ENCODE measurements around the gene NEUROD2.
A peak's percentile ranks its signal among the peaks of the same experiment; 100 is the strongest.

Gene NEUROD2

DNA sequence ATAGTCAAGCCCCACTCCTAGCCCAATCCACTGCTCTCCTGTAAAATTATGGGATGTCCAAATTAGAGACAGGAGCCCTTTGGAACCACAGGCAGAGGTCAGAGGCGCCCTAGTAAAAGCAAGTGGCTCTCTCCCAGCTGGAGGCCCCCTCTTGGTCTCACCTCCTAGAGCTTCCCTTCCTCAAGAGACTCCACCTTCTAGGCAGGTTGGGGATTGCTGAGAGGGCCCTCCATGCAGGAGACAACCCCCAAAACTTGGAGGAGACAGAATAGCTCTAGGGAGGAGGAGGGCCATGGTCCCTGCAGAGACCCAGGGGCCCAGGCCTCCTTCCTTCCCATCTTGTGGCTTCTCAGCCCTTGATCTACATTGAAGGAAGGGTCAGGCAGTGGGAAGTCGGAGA is 29.4 kb downstream of the NEUROD2 start:
- FAIRE-seq (no peak), DNase-seq (ENCODE audit: insufficient read length, low spot score) (no peak)
- TF ChIP-seq POLR2AphosphoS5 (IDR thresholded peaks at IDR 0.05; ENCODE audit: low read depth, low read length) = no peak
- TF ChIP-seq SPI1 (IDR thresholded peaks at IDR 0.05; ENCODE audit: low read depth, low read length) = no peak
- no peak for TF ChIP-seq POU2F2 (IDR thresholded peaks at IDR 0.05; ENCODE audit: low read depth, low read length)
- no peak for TF ChIP-seq TAF1 (IDR thresholded peaks at IDR 0.05; ENCODE audit: low read depth, low read length)
- no peak for TF ChIP-seq POLR2A (IDR thresholded peaks at IDR 0.05; ENCODE audit: low read depth, low read length)
- TF ChIP-seq PAX5 (IDR thresholded peaks at IDR 0.05; ENCODE audit: insufficient read depth, low read length, severe bottlenecking) = no peak

DNA sequence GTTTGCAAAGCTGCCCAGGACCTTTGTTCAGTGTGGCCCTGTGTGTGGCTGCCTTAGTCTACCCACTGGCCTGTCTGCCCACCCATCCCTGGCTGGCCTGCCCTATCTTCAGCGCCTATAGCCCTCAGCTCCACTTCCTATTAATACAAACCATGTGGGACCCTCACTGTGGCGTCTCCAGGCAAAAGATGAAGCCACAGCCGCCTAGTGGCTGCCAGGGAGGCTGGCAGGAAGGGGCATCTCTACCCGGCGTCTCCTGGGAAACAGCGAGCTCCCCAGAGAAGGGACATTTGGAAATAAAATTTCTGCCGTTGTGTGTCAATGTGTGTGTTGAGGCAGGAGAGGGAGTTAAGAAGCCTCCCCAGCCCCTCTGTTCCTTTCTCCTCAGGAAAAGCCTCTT is 31.5 kb downstream of the NEUROD2 start:
- DNase-seq (ENCODE audit: insufficient read length, low spot score) (no peak), FAIRE-seq (no peak)
- TF ChIP-seq POLR2AphosphoS5 (IDR thresholded peaks at IDR 0.05; ENCODE audit: low read depth, low read length) = no peak
- no peak for TF ChIP-seq POU2F2 (IDR thresholded peaks at IDR 0.05; ENCODE audit: low read depth, low read length)
- no peak for TF ChIP-seq POLR2A (IDR thresholded peaks at IDR 0.05; ENCODE audit: low read depth, low read length)
- no peak for TF ChIP-seq SPI1 (IDR thresholded peaks at IDR 0.05; ENCODE audit: low read depth, low read length)
- no peak for TF ChIP-seq TAF1 (IDR thresholded peaks at IDR 0.05; ENCODE audit: low read depth, low read length)
- TF ChIP-seq PAX5 (IDR thresholded peaks at IDR 0.05; ENCODE audit: insufficient read depth, low read length, severe bottlenecking) = no peak

DNA sequence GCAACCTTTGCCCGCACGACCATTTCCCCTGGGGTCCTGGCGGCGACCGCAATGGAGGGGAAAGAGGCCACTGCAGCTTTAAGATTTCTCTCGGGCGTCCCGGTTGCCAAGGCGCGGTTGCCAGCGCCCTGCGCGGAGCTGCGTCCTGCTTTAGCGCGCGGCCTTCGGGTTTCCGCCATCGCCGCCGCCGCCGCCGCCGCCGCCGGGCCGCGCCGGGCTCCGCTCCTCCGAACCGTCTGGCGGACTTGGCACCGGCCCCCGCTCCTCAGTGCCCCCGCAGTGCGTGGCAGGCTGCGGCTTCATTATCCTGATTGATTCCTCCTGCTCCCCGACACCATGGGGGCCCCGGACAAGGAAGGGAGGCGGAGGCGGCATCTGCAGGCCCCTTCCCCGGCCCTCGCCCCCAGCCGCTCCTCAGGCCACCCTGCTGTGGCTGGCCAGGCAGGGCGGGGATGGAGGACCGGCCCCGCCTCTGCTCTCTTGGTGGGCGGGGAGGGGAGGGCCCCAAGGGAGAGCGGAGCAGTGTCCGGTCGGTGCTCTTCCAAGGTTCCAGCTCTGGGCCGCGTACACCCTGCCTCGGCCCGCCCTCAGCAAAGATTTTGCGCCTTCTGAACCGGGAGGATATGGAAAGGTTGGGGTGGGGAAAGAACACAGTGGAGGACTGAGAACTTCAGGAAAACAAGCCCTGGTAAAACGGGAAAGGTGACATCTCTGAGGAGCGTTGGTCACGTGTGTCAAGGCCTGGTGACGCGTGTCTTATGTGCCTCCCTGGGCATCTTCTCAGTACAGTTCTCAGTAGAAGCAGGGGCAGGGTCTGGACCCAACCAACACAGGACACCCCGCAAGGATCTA is 34.0 kb downstream of the NEUROD2 start:
- no peak for TF ChIP-seq SPI1 (IDR thresholded peaks at IDR 0.05; ENCODE audit: low read depth, low read length)
- DNase-seq (ENCODE audit: insufficient read length, low spot score) (peak; percentile 83), FAIRE-seq (peak; percentile 68)

DNA sequence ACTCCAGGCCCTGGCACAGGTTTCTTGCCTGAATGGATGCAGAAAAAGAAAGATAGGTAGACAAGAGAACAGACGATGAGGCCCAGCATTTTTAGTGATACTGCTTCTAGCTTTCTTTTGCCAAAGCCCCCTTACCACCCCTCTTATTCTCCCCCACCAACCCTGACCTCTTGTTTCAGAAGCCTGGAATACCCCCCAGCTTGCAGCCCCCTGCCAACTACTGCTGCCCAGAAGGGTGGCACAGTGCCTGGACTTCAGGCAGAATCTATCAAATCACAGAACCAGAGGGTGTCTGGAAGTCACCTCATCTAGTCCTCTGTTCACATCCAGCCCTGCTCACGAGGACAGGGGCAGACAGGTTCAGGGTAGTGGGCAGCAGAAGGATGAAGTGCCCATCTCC is 35.6 kb downstream of the NEUROD2 start:
- TF ChIP-seq POLR2AphosphoS5 (IDR thresholded peaks at IDR 0.05; ENCODE audit: low read depth, low read length) = no peak
- TF ChIP-seq TAF1 (IDR thresholded peaks at IDR 0.05; ENCODE audit: low read depth, low read length) = no peak
- TF ChIP-seq POLR2A (IDR thresholded peaks at IDR 0.05; ENCODE audit: low read depth, low read length) = no peak
- no peak for TF ChIP-seq SPI1 (IDR thresholded peaks at IDR 0.05; ENCODE audit: low read depth, low read length)
- TF ChIP-seq POU2F2 (IDR thresholded peaks at IDR 0.05; ENCODE audit: low read depth, low read length) = no peak
- no peak for TF ChIP-seq PAX5 (IDR thresholded peaks at IDR 0.05; ENCODE audit: insufficient read depth, low read length, severe bottlenecking)
- no peak for DNase-seq (ENCODE audit: insufficient read length, low spot score)
- FAIRE-seq = no peak

DNA sequence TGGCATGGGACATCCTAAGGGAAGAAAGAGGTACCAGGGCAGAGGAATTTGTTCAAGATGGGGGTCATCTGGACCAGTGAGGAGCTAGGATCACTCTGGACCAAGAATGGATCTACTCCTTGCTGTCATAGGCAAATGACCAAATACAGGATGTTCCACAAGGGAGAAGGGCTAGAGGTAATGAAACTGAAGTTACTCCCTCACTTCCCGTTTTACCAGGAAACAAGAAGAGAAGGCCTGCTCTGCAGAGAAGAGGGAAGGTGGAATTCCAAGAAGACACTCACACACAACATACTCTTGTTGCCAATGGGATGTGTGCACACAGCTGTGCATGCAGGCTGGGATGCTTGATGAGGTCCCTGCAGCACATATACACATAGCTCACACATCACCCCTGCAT is 38.6 kb downstream of the NEUROD2 start:
- no peak for TF ChIP-seq PAX5 (IDR thresholded peaks at IDR 0.05; ENCODE audit: insufficient read depth, low read length, severe bottlenecking)
- TF ChIP-seq POLR2A (IDR thresholded peaks at IDR 0.05; ENCODE audit: low read depth, low read length) = no peak
- TF ChIP-seq TAF1 (IDR thresholded peaks at IDR 0.05; ENCODE audit: low read depth, low read length) = no peak
- TF ChIP-seq POLR2AphosphoS5 (IDR thresholded peaks at IDR 0.05; ENCODE audit: low read depth, low read length) = no peak
- TF ChIP-seq POU2F2 (IDR thresholded peaks at IDR 0.05; ENCODE audit: low read depth, low read length) = no peak
- TF ChIP-seq SPI1 (IDR thresholded peaks at IDR 0.05; ENCODE audit: low read depth, low read length) = no peak
- DNase-seq (ENCODE audit: insufficient read length, low spot score) = no peak
- no peak for FAIRE-seq

DNA sequence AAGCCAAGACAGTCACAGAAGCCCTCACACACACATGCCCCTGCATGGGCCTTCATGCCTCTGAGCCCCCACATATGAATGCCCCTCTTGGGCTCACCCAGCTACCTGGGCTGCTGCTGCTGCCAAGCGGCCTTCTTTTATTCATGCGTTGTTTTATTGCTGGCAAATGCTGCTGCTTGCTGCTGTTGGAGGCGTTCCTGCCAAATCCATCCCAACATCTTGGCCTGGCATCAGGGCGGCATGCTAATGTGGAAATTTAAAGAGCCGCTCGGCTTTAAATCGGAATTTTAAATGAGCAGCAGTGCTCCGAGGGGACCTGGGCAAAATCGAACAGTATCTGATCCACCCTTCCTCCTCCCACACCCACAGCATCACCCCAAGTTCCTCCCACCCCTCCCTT is 39.0 kb downstream of the NEUROD2 start:
- DNase-seq (ENCODE audit: insufficient read length, low spot score) = no peak
- no peak for FAIRE-seq
- TF ChIP-seq POLR2AphosphoS5 (IDR thresholded peaks at IDR 0.05; ENCODE audit: low read depth, low read length) (no peak), POLR2A (IDR thresholded peaks at IDR 0.05; ENCODE audit: low read depth, low read length) (no peak), PAX5 (IDR thresholded peaks at IDR 0.05; ENCODE audit: insufficient read depth, low read length, severe bottlenecking) (no peak), POU2F2 (IDR thresholded peaks at IDR 0.05; ENCODE audit: low read depth, low read length) (no peak), TAF1 (IDR thresholded peaks at IDR 0.05; ENCODE audit: low read depth, low read length) (no peak), SPI1 (IDR thresholded peaks at IDR 0.05; ENCODE audit: low read depth, low read length) (no peak)

DNA sequence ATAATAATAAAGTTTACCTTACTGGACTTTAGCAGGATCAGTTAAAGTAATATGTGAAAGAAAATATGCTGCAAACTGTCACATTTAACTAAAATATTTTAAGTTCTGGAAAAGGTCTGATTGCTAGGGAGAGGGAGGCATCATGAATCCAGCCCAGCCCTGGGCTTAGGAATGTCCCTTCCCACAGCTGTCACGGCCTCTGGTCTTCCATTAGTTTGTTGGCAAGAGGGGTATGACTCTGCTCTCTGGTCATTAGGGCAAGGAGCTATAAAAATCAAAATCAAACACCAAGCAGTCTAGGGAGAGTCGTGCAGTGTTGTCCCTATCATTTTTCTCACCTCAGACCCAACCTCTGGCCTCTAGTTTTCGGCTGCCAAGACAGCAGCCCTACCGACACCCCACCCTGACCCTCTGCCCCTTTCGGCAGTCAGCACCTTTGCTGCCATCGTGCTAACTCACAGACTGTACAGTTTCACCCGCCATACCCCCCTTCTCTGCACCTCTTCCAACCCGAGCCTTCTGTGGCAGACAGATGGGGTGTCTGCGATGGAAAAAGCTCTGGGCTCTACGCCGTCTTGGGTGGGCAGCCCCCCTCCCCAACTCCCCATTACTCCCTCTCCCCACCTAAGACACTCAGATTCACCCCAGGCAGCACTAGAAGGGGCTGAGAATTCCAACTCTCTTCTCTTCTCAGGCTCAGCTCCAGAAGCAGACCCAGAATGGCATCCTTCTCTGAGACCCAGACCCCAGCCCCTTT is 41.4 kb downstream of the NEUROD2 start:
- FAIRE-seq (no peak), DNase-seq (ENCODE audit: insufficient read length, low spot score) (no peak)
- TF ChIP-seq PAX5 (IDR thresholded peaks at IDR 0.05; ENCODE audit: insufficient read depth, low read length, severe bottlenecking) (no peak), POLR2AphosphoS5 (IDR thresholded peaks at IDR 0.05; ENCODE audit: low read depth, low read length) (no peak), TAF1 (IDR thresholded peaks at IDR 0.05; ENCODE audit: low read depth, low read length) (no peak), POU2F2 (IDR thresholded peaks at IDR 0.05; ENCODE audit: low read depth, low read length) (no peak), SPI1 (IDR thresholded peaks at IDR 0.05; ENCODE audit: low read depth, low read length) (no peak), POLR2A (IDR thresholded peaks at IDR 0.05; ENCODE audit: low read depth, low read length) (no peak)

DNA sequence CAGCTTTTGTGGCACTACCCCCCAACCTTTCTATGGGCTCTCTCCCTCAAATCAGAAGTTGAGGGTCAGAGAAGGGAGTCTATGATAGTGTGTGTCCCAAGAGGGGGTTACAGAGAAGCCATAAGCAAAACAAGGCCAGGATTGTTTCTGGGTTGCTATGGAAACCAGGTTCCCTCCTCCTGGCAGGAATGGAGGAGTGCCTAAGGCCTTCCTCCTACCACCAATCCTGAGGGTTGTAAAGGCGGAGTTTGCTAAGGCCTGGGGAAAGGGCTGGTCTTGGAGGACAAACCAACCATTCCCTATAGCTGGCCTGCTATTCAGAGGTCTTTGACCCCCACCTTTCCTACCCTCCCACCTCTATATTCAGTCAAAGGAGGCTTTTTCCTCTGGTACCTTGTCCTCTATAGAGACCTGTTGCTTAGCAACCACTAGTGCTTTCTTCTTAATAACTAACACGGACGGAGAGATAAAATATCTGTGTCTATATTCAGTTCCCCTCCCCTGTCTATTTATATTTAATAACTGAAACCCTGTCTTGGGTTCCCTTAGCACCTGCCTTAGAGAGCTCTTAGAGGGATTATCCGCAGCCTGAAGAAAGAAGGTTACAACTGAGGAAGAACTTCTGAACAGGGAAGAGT is 43.4 kb downstream of the NEUROD2 start:
- no peak for FAIRE-seq
- DNase-seq (ENCODE audit: insufficient read length, low spot score) = no peak
- TF ChIP-seq POLR2A (IDR thresholded peaks at IDR 0.05; ENCODE audit: low read depth, low read length) = no peak
- TF ChIP-seq POLR2AphosphoS5 (IDR thresholded peaks at IDR 0.05; ENCODE audit: low read depth, low read length) = no peak
- TF ChIP-seq SPI1 (IDR thresholded peaks at IDR 0.05; ENCODE audit: low read depth, low read length) = no peak
- no peak for TF ChIP-seq TAF1 (IDR thresholded peaks at IDR 0.05; ENCODE audit: low read depth, low read length)
- no peak for TF ChIP-seq PAX5 (IDR thresholded peaks at IDR 0.05; ENCODE audit: insufficient read depth, low read length, severe bottlenecking)
- TF ChIP-seq POU2F2 (IDR thresholded peaks at IDR 0.05; ENCODE audit: low read depth, low read length) = no peak

DNA sequence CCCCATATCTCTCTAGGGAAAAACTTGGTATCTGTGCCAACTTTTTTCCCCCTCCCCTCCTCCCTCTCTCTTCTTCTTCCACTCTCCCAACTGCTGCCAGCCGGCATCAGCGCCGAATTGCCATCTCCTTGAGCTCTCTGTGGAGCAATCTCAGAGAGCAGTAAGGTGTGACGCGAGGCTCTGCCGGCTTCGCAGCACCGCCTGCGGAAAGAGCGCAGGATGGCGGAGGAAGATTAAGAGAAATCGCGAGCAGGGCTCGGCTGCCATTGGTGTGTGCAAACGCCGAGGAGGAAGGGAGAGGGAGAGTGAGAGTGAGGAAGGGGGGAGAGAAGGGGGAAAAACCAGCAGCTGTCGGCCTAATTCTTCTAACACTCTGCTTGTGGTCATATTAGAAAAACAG is 44.2 kb downstream of the NEUROD2 start:
- TF ChIP-seq SPI1 (IDR thresholded peaks at IDR 0.05; ENCODE audit: low read depth, low read length) (no peak), POLR2A (IDR thresholded peaks at IDR 0.05; ENCODE audit: low read depth, low read length) (no peak), PAX5 (IDR thresholded peaks at IDR 0.05; ENCODE audit: insufficient read depth, low read length, severe bottlenecking) (no peak), POU2F2 (IDR thresholded peaks at IDR 0.05; ENCODE audit: low read depth, low read length) (no peak), POLR2AphosphoS5 (IDR thresholded peaks at IDR 0.05; ENCODE audit: low read depth, low read length) (no peak), TAF1 (IDR thresholded peaks at IDR 0.05; ENCODE audit: low read depth, low read length) (no peak)
- FAIRE-seq (peak; percentile 50), DNase-seq (ENCODE audit: insufficient read length, low spot score) (no peak)
